PFSK-1 (cell line): ENCODE results near the gene HCRTR1.

ENCODE experiments used
- FOXP2 ChIP-seq: optimal IDR thresholded peaks from 2 replicates; pipeline ENCODE3; 2011; ENCODE audit warnings: borderline replicate concordance, control low read depth, inconsistent platforms; ENCODE audit not compliant: insufficient read depth; ENCODE audit errors: extremely low read length, extremely low read depth
- POLR2AphosphoS5 ChIP-seq: IDR thresholded peaks from 2 replicates; pipeline ENCODE4 v1.6.1; 2012; ENCODE audit warnings: low read depth, mild to moderate bottlenecking, control low read depth, low read length, moderate library complexity
- SIN3A ChIP-seq: IDR thresholded peaks from 2 replicates; pipeline ENCODE4 v1.6.1; 2012; ENCODE audit warnings: mild to moderate bottlenecking, low read length, moderate library complexity, borderline replicate concordance; ENCODE audit not compliant: insufficient read depth
- TAF1 ChIP-seq: IDR thresholded peaks from 2 replicates; pipeline ENCODE4 v1.6.1; 2012; ENCODE audit warnings: low read length, control low read depth, borderline replicate concordance; ENCODE audit not compliant: insufficient read depth
- TF ChIP-seq, protein P1 (sequence below), 2 experiments: IDR thresholded peaks; 2 replicates each; pipeline versions ENCODE4 v1.6.1 to v1.8.0; 2011 to 2012; ENCODE audit warnings: low read depth in 2 of 2, low read length in 2 of 2, control low read depth in 1 of 2, inconsistent platforms in 1 of 2, mild to moderate bottlenecking in 1 of 2, moderate library complexity in 1 of 2; ENCODE audit not compliant: insufficient read depth in 1 of 2

HCRTR1 gene

GRCh38 chr1:31577515-31578192, 39.8 kb upstream of the HCRTR1 start:
- TF ChIP-seq SIN3A (no peak), POLR2AphosphoS5 (no peak), FOXP2 (no peak), TAF1 (no peak)
- TF ChIP-seq, protein P1, sequence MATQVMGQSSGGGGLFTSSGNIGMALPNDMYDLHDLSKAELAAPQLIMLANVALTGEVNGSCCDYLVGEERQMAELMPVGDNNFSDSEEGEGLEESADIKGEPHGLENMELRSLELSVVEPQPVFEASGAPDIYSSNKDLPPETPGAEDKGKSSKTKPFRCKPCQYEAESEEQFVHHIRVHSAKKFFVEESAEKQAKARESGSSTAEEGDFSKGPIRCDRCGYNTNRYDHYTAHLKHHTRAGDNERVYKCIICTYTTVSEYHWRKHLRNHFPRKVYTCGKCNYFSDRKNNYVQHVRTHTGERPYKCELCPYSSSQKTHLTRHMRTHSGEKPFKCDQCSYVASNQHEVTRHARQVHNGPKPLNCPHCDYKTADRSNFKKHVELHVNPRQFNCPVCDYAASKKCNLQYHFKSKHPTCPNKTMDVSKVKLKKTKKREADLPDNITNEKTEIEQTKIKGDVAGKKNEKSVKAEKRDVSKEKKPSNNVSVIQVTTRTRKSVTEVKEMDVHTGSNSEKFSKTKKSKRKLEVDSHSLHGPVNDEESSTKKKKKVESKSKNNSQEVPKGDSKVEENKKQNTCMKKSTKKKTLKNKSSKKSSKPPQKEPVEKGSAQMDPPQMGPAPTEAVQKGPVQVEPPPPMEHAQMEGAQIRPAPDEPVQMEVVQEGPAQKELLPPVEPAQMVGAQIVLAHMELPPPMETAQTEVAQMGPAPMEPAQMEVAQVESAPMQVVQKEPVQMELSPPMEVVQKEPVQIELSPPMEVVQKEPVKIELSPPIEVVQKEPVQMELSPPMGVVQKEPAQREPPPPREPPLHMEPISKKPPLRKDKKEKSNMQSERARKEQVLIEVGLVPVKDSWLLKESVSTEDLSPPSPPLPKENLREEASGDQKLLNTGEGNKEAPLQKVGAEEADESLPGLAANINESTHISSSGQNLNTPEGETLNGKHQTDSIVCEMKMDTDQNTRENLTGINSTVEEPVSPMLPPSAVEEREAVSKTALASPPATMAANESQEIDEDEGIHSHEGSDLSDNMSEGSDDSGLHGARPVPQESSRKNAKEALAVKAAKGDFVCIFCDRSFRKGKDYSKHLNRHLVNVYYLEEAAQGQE (IDR thresholded peaks at IDR 0.05; ENCODE audit: insufficient read depth in 1 of 2, low read depth in 2 of 2, low read length in 2 of 2): no peak

DNA sequence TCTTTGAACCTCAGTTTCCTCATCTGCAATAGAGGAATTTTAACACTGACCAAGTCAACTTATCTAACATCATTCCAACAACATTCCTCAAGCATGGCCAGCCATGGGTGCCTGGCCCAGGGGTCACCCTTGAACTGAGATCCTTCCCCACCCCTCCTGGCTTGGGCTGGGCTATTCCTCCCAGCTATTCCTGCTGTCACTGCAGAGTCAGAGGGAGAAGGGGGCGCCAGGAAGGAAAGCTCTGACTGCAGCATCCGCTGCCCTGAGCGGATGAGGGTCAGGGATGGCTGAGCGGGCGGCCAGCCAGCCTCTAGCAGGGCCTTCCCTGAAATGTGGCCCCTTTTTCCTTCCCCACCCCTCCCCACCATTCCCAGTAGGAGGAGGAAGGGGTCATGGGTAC, 38.1 kb upstream of the HCRTR1 start:
- TF ChIP-seq SIN3A (no peak), FOXP2 (peak; percentile 39)

DNA sequence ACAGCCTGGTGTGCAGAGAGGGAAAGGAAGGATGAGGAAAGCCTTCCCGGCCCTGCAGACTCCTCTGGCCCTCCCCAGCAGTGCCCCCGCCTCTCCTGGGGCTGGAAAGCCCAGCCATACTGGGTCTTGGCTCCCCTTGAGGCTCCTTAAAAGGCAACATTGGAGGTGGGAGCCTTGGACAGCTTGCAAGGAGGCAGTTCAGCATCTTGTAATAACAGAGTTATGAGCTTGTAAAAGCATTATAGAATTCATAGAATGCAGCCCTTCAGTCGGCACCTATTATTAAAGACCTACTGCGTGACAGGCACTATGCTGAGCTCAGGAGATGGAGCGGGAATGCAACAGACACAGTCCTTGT, 37.0 kb upstream of the HCRTR1 start:
- TF ChIP-seq TAF1: no peak
- TF ChIP-seq, protein P1 (IDR thresholded peaks at IDR 0.05; ENCODE audit: insufficient read depth in 1 of 2, low read depth in 2 of 2, low read length in 2 of 2): no peak

DNA sequence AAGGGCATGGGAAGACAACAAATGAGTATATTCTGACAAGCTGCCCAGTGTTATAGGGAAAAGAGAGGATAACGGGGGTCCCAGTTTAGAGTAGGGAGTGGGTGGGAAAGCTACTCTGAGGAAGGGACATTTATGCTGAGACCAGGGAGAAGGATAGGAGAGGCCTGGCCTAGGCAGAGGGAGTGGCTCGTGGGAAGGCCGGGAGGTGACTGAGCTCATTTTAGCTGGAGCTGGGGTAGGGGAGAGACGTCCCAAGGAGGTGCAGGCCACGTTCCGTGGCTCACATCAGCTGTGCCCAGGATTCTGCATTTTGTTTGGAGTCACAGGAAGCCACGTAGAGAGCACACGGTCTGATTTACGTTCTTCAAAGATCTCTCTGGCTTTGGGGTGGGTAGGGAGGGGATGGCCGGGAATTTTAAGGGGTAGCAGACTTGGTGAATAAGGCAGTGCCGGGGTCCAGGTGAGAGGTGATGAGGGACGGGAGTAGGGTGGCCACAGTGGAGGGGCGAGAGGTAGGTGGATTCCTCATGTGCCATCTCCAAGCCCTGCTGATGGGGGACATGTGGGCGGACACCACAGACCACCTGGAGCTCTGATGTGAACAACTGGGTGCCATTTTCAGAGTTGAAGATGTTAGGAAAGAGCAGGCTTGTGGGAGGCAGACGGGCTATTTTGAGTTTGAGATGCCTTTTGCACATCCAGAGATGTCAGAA, 36.4 kb upstream of the HCRTR1 start:
- TF ChIP-seq POLR2AphosphoS5 (no peak), TAF1 (no peak), SIN3A (no peak), FOXP2 (no peak)
- TF ChIP-seq, protein P1 (IDR thresholded peaks at IDR 0.05; ENCODE audit: insufficient read depth in 1 of 2, low read depth in 2 of 2, low read length in 2 of 2): no peak

- no peak for TF ChIP-seq FOXP2
- no peak for TF ChIP-seq POLR2AphosphoS5
- TF ChIP-seq, protein P1 (IDR thresholded peaks at IDR 0.05; ENCODE audit: insufficient read depth in 1 of 2, low read depth in 2 of 2, low read length in 2 of 2): no peak
- TF ChIP-seq TAF1: no peak
- no peak for TF ChIP-seq SIN3A
Measured at GRCh38 chr1:31581821-31582810, 35.4 kb upstream of the HCRTR1 start.
